Measurements from ENCODE around the gene TBX20.

GRCh38 chr7:35260246-35260645 is 6.3 kb upstream of the TBX20 start:
- TF ChIP-seq CTCF (IDR thresholded peaks at IDR 0.05) (no peak), POLR2A (IDR thresholded peaks at IDR 0.05) (no peak)

Measured in right lobe of liver (tissue), 4 donors.